Brain microvascular endothelial cell (primary cell): ENCODE data around the gene ARHGEF17.

ENCODE experiments used
- DNase-seq: peaks from one replicate; pipeline ENCODE4 v3.0.0-alpha.2; 2020
- H3K27ac ChIP-seq: fragments of 250-450 bp; sonication (Bioruptor Pico); 2 replicates; pipeline ENCODE4 v1.5.1; 2020; ENCODE audit warnings: mild to moderate bottlenecking, moderate library complexity
- H3K27me3 ChIP-seq: fragments of 250-450 bp; sonication (Bioruptor Pico); replicated peaks from 2 replicates; pipeline ENCODE4 v1.5.1; 2020; ENCODE audit warnings: mild to moderate bottlenecking
- H3K36me3 ChIP-seq: fragments of 250-450 bp; sonication (Bioruptor Pico); replicated peaks from 2 replicates; pipeline ENCODE4 v1.5.1; 2020; ENCODE audit warnings: mild to moderate bottlenecking
- H3K4me3 ChIP-seq: 2 replicates; pipeline ENCODE4 v1.5.1; 2011; ENCODE audit warnings: low read depth, mild to moderate bottlenecking, control low read depth, low read length, moderate library complexity
- in situ Hi-C: cut with HindIII; loops from 2 replicates; pipeline ENCODE4 v1.10.0; 2017; ENCODE audit warnings: low sequenced_read_pairs, low pct_ligation_motif_present
- TF ChIP-seq, protein P1 (sequence below): IDR thresholded peaks from 2 replicates; pipeline ENCODE4 v1.5.1; 2011; ENCODE audit warnings: low read depth, mild to moderate bottlenecking, moderate library complexity, low read length, control low read depth, inconsistent platforms; ENCODE audit errors: missing control alignments

ARHGEF17 gene

DNA sequence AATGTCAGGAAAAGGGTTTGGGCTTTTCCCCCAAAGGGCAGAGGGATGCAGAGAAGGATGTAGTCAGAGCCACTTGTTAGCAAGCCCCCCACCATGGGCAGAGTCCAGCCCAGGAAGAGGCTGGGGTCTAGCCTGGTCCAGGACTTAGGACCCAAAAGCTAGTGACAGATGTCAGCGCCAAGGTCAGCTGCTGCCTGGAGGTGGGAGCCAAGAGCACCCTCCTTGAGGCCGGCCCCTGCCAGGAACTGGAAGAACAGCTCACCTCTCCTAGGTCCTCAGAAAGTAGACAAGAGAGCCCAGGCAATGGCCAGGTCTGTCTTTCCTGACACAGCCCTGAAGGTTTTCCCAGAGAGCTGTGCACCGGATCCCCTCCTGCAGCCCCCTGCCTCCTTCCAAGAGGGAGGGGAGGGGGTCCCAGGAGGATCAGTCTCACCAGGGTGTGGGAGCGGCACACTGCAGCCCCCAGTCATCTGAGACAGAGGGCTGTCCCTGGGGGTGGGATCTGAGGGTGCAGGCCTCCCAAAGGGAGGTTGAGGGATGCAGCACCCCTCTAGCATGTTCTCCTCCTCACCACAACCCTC lies 14.6 kb upstream of the ARHGEF17 start:
- Histone ChIP-seq H3K4me3 (no peak overlapping the region), H3K27ac (no peak overlapping the region), H3K27me3 (no peaks in the 10 kb centered on the region), H3K36me3 (no peaks in the 10 kb centered on the region)
- in situ Hi-C loops = no loop called here
- TF ChIP-seq, protein P1, sequence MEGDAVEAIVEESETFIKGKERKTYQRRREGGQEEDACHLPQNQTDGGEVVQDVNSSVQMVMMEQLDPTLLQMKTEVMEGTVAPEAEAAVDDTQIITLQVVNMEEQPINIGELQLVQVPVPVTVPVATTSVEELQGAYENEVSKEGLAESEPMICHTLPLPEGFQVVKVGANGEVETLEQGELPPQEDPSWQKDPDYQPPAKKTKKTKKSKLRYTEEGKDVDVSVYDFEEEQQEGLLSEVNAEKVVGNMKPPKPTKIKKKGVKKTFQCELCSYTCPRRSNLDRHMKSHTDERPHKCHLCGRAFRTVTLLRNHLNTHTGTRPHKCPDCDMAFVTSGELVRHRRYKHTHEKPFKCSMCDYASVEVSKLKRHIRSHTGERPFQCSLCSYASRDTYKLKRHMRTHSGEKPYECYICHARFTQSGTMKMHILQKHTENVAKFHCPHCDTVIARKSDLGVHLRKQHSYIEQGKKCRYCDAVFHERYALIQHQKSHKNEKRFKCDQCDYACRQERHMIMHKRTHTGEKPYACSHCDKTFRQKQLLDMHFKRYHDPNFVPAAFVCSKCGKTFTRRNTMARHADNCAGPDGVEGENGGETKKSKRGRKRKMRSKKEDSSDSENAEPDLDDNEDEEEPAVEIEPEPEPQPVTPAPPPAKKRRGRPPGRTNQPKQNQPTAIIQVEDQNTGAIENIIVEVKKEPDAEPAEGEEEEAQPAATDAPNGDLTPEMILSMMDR = no peak
- no peak for DNase-seq

DNA sequence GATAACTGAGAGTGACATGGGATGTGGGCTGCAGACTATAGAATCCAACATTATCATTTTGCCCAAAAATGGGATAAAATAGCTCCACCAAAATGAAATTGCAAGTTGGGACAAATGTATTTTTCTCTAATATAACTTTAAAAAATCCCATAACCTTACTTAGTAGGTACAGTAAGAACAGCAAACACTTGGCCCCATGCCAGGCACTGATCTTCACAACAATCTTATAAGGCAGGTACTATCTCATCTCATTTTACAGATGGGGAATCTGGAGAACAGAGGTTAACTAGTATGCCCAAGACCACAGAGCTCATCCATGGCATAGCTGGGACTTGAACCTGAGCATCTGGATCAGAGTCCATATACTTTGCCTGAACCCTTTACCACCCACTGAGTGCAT lies 13.5 kb upstream of the ARHGEF17 start:
- TF ChIP-seq, protein P1 = no peak
- no peak overlapping the region for H3K27ac ChIP-seq
- in situ Hi-C loops = no loop called here

DNA sequence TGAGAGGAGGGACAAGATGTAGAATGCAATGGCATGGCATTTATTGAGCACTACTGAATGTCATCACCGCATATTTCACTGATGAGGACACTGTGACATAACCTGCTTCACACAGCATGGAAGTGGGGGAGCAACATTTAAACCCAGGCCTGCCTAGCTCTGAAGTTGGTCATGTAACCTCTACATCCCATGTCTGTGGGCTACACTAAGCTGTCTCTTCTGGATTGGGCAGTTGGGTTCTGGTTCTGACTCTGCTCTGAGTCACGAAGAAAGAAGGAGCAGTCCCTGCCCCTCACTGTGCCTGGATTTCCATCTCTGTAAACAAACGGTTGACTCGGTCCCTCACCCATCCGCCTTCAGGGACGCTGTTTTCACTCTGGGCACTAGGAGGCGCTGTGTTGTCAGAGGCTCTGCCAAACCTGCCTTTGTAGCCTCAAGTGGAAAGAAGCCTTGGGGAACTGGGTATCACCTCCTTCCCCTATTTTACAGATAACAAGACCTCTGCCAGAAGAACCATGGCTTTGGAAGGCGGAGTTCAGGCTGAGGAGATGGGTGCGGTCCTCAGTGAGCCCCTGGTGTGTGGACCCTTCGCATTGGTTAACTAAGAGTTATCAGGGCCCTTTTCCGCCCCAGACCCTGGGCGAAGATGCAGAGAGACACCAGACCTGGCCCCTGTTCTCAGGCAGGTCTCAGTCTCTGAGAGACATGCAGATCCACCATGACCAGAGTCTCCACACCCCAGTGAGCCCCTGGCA lies 12.7 kb upstream of the ARHGEF17 start:
- no peak overlapping the region for H3K4me3 ChIP-seq
- TF ChIP-seq, protein P1 = peak; percentile 99
- H3K27ac ChIP-seq = no peak overlapping the region
- DNase-seq = peak; percentile 85
- in situ Hi-C loops = no loop called here
- no peaks in the 10 kb centered on the region for H3K36me3 ChIP-seq
- no peaks in the 10 kb centered on the region for H3K27me3 ChIP-seq

More for the DNA sequence above, 13.5 kb upstream of the ARHGEF17 start:
- DNase-seq = no peak
- no peak overlapping the region for H3K4me3 ChIP-seq
- no peaks in the 10 kb centered on the region for H3K36me3 ChIP-seq
- no peaks in the 10 kb centered on the region for H3K27me3 ChIP-seq

DNA sequence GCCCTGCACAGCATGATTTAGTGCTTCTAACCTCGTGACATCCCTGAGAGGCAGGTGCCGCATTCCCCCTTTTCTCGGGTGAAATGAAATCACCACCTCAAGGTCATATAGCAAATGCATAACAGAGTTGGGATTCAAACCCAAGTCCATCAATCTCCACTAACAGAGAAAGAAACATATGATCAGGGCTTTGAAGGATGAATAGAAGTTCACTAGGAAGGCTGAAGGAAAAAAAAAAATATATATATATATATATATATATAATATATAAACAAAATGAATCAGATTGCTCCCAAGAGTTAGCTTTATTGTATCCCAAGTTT lies 12.1 kb upstream of the ARHGEF17 start:
- in situ Hi-C loops = no loop called here
- no peak overlapping the region for H3K4me3 ChIP-seq
- no peaks in the 10 kb centered on the region for H3K36me3 ChIP-seq
- DNase-seq = no peak
- TF ChIP-seq, protein P1 = no peak
- H3K27ac ChIP-seq = no peak overlapping the region
- no peaks in the 10 kb centered on the region for H3K27me3 ChIP-seq

DNA sequence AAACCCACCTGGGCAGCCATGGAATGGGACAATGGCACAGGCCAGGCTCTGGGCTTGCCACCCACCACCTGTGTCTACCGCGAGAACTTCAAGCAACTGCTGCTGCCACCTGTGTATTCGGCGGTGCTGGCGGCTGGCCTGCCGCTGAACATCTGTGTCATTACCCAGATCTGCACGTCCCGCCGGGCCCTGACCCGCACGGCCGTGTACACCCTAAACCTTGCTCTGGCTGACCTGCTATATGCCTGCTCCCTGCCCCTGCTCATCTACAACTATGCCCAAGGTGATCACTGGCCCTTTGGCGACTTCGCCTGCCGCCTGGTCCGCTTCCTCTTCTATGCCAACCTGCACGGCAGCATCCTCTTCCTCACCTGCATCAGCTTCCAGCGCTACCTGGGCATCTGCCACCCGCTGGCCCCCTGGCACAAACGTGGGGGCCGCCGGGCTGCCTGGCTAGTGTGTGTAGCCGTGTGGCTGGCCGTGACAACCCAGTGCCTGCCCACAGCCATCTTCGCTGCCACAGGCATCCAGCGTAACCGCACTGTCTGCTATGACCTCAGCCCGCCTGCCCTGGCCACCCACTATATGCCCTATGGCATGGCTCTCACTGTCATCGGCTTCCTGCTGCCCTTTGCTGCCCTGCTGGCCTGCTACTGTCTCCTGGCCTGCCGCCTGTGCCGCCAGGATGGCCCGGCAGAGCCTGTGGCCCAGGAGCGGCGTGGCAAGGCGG lies 11.4 kb upstream of the ARHGEF17 start:
- TF ChIP-seq, protein P1 = no peak
- DNase-seq = no peak
- H3K36me3 ChIP-seq = no peaks in the 10 kb centered on the region
- H3K27ac ChIP-seq = no peak overlapping the region
- in situ Hi-C loops = no loop called here
- no peaks in the 10 kb centered on the region for H3K27me3 ChIP-seq
- no peak overlapping the region for H3K4me3 ChIP-seq
